NB4 (cell line): Measurements from ENCODE around the gene SLCO2A1.

Experiments used
- MAX ChIP-seq: IDR thresholded peaks from 2 replicates; pipeline ENCODE4 v1.6.1; 2011; ENCODE audit warnings: low read depth, low read length
- MYC ChIP-seq: IDR thresholded peaks from 2 replicates; pipeline ENCODE4 v1.6.1; 2011; ENCODE audit warnings: low read depth, low read length
- POLR2A ChIP-seq: IDR thresholded peaks from 2 replicates; pipeline ENCODE4 v1.6.1; 2011; ENCODE audit warnings: mild to moderate bottlenecking; ENCODE audit not compliant: insufficient read length; ENCODE audit errors: extremely low read depth
- TF ChIP-seq, protein P1 (sequence below): IDR thresholded peaks from one replicate; pipeline ENCODE4 v1.5.1; 2012; ENCODE audit warnings: low read depth, low read length

DNA sequence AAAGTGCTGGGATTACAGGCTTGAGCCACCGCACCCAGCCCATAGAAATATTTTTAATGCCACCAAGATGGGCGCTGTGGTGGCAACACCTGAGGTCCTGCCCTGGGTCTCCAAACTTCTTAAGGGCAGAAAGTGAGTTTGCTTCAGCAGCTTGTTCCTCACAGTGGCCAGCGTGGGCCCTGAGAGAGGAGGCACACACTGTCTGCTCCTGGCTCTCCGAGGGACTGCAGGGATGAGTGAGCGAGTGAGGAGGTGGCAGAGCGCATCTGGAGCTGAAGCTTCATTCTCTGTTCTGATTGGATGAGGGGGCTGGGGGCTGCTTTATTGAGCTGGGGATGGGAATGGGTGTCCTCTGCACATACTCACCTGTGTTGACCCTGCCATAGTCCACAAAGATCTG, 76.4 kb downstream of the SLCO2A1 start:
- TF ChIP-seq, protein P1, sequence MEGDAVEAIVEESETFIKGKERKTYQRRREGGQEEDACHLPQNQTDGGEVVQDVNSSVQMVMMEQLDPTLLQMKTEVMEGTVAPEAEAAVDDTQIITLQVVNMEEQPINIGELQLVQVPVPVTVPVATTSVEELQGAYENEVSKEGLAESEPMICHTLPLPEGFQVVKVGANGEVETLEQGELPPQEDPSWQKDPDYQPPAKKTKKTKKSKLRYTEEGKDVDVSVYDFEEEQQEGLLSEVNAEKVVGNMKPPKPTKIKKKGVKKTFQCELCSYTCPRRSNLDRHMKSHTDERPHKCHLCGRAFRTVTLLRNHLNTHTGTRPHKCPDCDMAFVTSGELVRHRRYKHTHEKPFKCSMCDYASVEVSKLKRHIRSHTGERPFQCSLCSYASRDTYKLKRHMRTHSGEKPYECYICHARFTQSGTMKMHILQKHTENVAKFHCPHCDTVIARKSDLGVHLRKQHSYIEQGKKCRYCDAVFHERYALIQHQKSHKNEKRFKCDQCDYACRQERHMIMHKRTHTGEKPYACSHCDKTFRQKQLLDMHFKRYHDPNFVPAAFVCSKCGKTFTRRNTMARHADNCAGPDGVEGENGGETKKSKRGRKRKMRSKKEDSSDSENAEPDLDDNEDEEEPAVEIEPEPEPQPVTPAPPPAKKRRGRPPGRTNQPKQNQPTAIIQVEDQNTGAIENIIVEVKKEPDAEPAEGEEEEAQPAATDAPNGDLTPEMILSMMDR: no peak
- TF ChIP-seq POLR2A: no peak
- no peak for TF ChIP-seq MAX
- no peak for TF ChIP-seq MYC
